ACC112 (cell line): ENCODE data around the gene RAB4A.
"Not testable (repeated sequence)": the region's sequence is repeated elsewhere in the genome, so short reads cannot be mapped to it uniquely, and the experiment has no call there.

Source experiments
- H2AFZ ChIP-seq: fragments of 200-600 bp; sonication (generic); one replicate; pipeline ENCODE4 v1.6.0; 2017; ENCODE audit warnings: antibody characterized with exemption, low read length; ENCODE audit not compliant: unreplicated experiment
- H3K27ac ChIP-seq: fragments of 200-600 bp; sonication (generic); 2 replicates; pipeline ENCODE4 v1.5.1; 2014; ENCODE audit warnings: low read depth, mild to moderate bottlenecking, antibody characterized with exemption, low read length, moderate library complexity
- H3K27me3 ChIP-seq: fragments of 200-600 bp; sonication (generic); 2 replicates; pipeline ENCODE4 v1.6.1; 2014; ENCODE audit warnings: mild to moderate bottlenecking, antibody characterized with exemption, low read length, moderate library complexity, mixed read lengths; ENCODE audit not compliant: insufficient read depth
- H3K36me3 ChIP-seq: fragments of 200-600 bp; sonication (generic); 2 replicates; pipeline ENCODE4 v1.6.1; 2016; ENCODE audit warnings: mild to moderate bottlenecking, antibody characterized with exemption, low read length, moderate library complexity, mixed read lengths; ENCODE audit not compliant: insufficient read depth
- H3K4me1 ChIP-seq: fragments of 200-600 bp; sonication (generic); one replicate; pipeline ENCODE4 v1.6.1; 2016; ENCODE audit warnings: low read length, mixed read lengths; ENCODE audit not compliant: insufficient read depth, unreplicated experiment, control insufficient read depth
- H3K4me3 ChIP-seq: fragments of 200-600 bp; sonication (generic); 2 replicates; pipeline ENCODE4 v1.5.1; 2014; ENCODE audit warnings: mild to moderate bottlenecking, low read depth, low read length
- H3K79me2 ChIP-seq: fragments of 200-600 bp; sonication (generic); one replicate; pipeline ENCODE4 v1.6.0; 2016; ENCODE audit warnings: low read length; ENCODE audit not compliant: control insufficient read depth, unreplicated experiment, insufficient read depth

The RAB4A gene

DNA sequence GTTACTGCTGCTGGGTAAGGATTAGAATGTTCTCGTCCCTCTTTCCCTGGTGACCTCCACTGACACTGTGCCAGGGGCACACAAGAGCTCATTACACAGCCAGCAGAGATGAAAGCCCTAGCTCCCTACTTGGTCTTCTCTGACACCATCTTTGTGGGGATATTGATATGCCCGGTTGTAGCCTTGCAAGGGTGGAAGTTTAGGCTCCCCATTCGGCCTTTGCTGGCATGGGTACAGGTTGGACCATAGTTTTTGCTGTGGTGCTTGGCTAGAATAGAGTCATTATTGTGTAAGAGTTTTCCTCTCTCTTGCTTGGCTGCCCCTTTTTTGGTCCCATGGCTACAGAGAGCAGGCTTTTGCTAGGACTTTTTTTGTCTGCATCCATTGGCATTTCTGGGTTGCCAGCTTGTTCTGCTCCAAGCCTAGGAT lies 12.3 kb downstream of the RAB4A start:
- no peak overlapping the region for H3K4me3 ChIP-seq
- no peak overlapping the region for H2AFZ ChIP-seq

DNA sequence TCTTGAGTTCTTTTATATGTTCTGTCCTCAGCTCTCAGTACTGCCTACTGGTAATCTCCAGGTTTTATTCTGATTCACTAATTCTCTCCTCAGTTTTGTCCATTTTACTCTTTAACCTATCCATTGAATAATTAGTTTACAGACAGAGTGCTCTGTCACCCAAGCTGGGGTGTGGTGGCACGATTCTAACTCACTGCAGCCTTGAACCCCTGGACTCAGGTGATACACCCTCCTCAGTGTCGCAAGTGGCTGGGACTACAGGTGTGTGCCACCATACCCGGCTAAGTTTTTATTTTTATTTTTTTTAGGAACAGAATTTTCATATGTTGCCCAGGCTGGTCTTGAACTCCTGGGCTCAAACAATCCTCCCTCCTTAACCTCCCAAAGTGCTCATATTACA lies 14.0 kb downstream of the RAB4A start:
- H3K27ac ChIP-seq: no peak overlapping the region
- H3K36me3 ChIP-seq: peaks cover 4% of the 10 kb centered on the region; the same call in 1 of the 2 replicates
- H3K4me3 ChIP-seq: no peak overlapping the region
- no peaks in the 10 kb centered on the region for H3K27me3 ChIP-seq
- H2AFZ ChIP-seq: no peak overlapping the region
- no peaks in the 10 kb centered on the region for H3K4me1 ChIP-seq
- peaks cover 45% of the 10 kb centered on the region for H3K79me2 ChIP-seq

More for the DNA sequence above, 12.3 kb downstream of the RAB4A start:
- H3K79me2 ChIP-seq: peaks cover 62% of the 10 kb centered on the region
- no peaks in the 10 kb centered on the region for H3K4me1 ChIP-seq
- H3K27me3 ChIP-seq: no peaks in the 10 kb centered on the region
- no peaks in the 10 kb centered on the region; the same call in 1 of the 2 replicates for H3K36me3 ChIP-seq
- H3K27ac ChIP-seq: no peak overlapping the region

DNA sequence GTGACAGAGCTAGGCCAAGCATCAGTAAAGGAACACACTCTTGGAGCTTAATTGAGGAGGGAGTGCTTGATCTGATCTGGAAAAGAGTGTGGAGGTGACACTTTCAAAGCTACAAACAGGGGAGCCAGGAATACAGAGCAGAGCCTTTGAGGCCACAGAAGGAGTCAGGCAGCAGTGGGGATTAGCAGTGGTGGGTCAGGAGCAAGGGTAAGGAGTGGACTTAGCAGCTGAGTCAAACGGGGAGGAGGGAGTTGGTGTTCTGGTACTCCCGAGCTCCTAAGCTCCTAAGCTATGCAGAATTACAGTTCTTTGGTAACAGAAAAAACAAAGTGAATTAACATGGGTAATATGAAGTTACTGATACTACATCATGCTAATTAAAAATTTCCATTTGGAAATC lies 14.5 kb downstream of the RAB4A start:
- Histone ChIP-seq H2AFZ (no peak overlapping the region), H3K27ac (no peak overlapping the region), H3K36me3 (peaks cover 4% of the 10 kb centered on the region; the same call in 1 of the 2 replicates), H3K27me3 (no peaks in the 10 kb centered on the region), H3K79me2 (peaks cover 40% of the 10 kb centered on the region), H3K4me1 (no peaks in the 10 kb centered on the region), H3K4me3 (no peak overlapping the region)

DNA sequence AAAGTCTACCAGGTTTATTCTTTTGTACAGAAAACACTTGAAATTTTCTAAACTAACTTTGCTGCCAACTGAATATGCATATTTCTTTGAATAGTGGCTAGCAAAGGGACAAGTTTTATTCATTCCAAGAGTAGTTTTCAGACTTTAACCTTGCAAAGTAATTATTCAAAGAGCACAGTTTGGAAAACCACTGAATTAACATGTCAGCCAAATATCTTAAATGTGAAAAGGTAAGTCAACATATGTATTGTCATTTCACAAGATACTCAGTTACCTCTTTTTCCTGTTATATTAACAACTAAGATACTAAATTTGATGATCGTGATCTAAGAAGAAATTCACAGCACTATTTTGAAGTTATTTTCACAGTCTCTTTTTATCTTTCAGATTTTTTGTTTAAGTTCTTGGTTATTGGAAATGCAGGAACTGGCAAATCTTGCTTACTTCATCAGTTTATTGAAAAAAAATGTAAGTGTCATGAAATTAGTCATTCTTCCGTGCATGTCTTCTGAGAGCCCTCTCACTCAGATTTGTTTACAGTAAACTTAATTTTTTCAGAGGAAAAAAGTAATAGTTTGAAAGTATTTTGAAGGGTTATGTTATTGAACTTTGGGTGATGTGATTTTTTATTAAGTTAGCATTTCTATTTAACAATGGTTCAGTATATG lies 15.3 kb downstream of the RAB4A start:
- peaks cover 32% of the 10 kb centered on the region for H3K79me2 ChIP-seq
- no peak overlapping the region for H2AFZ ChIP-seq
- no peaks in the 10 kb centered on the region for H3K4me1 ChIP-seq
- H3K36me3 ChIP-seq: peaks cover 9% of the 10 kb centered on the region; the same call in 1 of the 2 replicates
- no peak overlapping the region for H3K27ac ChIP-seq
- no peak overlapping the region for H3K4me3 ChIP-seq
- no peaks in the 10 kb centered on the region for H3K27me3 ChIP-seq

DNA sequence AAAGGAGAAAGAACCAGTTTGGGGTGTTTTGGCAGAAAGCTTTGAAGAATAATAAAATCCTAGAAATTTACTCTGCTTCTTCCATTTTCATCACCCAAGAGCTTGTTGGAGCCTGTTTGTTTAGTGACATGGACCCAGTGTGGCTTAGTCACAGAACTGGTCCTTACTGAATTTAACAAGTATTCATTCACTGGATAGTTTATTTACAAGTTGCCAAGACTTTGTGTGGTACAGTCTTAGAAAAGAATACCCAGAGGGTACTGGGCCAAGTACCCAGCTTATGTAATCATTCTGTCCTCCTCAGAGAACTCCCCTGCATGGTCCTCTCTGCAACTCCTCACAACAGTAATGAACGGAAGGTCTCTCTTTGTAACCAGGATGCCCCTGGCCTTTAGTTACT lies 16.4 kb downstream of the RAB4A start:
- Histone ChIP-seq H2AFZ (no peak overlapping the region), H3K36me3 (peaks cover 13% of the 10 kb centered on the region; the same call in 1 of the 2 replicates), H3K79me2 (peaks cover 24% of the 10 kb centered on the region), H3K4me3 (no peak overlapping the region), H3K27me3 (no peaks in the 10 kb centered on the region), H3K4me1 (no peaks in the 10 kb centered on the region), H3K27ac (no peak overlapping the region)

DNA sequence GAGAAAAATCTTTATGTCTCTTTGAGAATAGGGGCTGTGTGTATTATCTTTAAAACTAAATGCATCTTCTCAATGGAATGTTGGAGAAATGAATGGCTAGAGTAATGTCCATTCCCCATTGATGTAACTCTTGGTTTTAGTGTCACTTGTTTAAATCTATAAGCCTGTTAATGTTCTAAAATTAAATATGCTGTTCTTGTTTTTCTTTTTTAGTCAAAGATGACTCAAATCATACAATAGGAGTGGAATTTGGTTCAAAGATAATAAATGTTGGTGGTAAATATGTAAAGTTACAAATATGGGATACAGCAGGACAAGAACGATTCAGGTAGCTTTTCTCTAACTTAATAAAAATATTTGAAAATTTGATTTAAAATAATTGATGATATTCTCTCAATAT lies 17.6 kb downstream of the RAB4A start:
- Histone ChIP-seq H3K79me2 (peaks cover 19% of the 10 kb centered on the region), H3K27me3 (no peaks in the 10 kb centered on the region), H3K27ac (no peak overlapping the region), H3K4me3 (no peak overlapping the region), H3K36me3 (peaks cover 13% of the 10 kb centered on the region; the same call in 1 of the 2 replicates), H3K4me1 (no peaks in the 10 kb centered on the region), H2AFZ (no peak overlapping the region)

DNA sequence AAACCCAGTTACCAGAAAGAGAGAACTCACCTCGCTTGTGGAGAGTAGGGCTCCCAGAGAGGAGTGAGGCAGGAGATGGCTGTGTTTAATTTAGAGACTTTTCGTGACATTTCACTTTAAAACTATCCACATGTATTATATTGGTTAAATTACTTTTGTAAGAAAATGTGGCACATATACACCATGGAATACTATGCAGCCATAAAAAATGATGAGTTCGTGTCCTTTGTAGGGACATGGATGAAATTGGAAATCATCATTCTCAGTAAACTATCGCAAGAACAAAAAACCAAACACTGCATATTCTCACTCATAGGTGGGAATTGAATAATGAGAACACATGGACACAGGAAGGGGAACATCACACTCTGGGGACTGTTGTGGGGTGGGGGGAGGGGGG lies 20.8 kb downstream of the RAB4A start:
- peaks cover 13% of the 10 kb centered on the region; the same call in 1 of the 2 replicates for H3K36me3 ChIP-seq
- H2AFZ ChIP-seq: not testable (repeated sequence)

DNA sequence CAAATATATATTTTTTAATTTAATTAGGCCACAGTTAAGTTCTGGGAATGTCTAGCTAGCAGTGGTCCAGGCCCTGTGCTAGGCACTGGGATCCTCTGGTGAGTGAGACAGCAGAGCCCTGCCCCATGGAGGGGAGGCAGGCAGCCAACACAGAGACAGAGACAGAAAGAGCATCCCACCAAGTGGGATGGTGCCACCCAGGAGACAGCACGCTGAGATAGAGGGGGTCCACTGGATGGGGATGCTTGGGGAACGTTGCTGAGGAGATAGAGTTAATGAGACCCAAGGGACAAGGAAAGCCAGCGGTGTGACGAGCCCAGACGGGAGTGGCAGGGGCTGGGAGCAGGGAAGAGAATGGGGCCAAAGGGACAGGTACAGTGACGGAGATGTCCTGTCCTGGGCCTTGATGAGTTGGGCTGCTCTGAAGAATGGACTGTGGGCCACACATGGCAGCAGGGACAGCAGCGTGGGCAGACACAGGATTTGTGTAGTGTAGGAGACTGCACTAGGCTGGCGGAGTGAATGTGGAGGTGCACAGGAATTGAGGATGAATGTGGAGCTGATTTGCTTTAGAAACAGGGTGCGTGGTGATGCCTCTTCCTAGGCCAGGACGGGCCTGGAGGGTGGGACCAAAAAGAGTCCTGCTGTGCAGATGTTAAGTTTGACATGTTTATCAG lies 22.8 kb downstream of the RAB4A start:
- peaks cover 13% of the 10 kb centered on the region; the same call in 1 of the 2 replicates for H3K36me3 ChIP-seq
- no peaks in the 10 kb centered on the region for H3K27me3 ChIP-seq
- H3K4me3 ChIP-seq: no peak overlapping the region
- H2AFZ ChIP-seq: no peak overlapping the region
- H3K79me2 ChIP-seq: no peaks in the 10 kb centered on the region
- H3K4me1 ChIP-seq: peaks cover 5% of the 10 kb centered on the region
- H3K27ac ChIP-seq: no peak overlapping the region

More for the DNA sequence above, 20.8 kb downstream of the RAB4A start:
- not testable (repeated sequence) for H3K4me1 ChIP-seq, H3K4me3 ChIP-seq, H3K79me2 ChIP-seq, H3K27me3 ChIP-seq, H3K27ac ChIP-seq

DNA sequence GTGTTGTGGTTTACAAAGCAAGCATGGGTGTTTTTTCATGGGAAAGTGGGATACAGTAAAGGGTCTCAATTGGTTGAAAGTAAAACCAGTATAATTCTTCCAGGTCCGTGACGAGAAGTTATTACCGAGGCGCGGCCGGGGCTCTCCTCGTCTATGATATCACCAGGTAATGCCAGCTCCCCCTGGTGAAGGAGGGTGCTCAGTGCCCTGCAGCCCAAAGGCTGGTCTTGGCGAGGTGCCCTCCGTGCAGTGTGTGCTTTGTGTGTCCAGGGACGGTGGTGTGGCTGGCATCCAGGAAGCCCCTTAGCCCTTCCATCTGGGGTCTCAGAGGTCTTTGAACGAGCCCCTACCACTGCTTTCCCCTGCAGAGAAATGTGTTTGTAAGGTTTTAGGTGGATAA lies 24.8 kb downstream of the RAB4A start:
- H3K79me2 ChIP-seq: no peaks in the 10 kb centered on the region
- no peak overlapping the region for H3K27ac ChIP-seq
- peaks cover 5% of the 10 kb centered on the region for H3K4me1 ChIP-seq
- no peak overlapping the region for H3K4me3 ChIP-seq
- H3K27me3 ChIP-seq: no peaks in the 10 kb centered on the region
- H2AFZ ChIP-seq: no peak overlapping the region
- peaks cover 18% of the 10 kb centered on the region; the same call in 1 of the 2 replicates for H3K36me3 ChIP-seq

DNA sequence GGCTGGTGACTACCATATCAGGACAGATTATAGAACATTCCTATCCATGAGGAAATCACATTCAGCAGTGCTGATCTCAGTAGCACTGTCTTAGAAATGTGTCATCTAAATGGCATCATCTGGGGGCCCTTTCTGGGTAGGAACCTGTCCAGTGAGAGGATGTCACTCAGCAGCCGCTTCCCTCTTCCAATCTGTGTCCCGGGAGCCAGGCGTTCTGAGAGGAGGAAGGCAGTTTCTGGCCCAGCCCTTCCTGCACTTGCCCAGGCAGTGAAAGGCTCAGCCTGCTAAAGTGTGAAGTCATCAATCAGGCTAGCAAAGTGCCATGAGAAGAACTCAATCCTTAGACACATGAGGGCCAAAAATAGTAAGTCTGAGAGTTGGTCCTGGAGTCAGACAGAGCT lies 25.6 kb downstream of the RAB4A start:
- H2AFZ ChIP-seq: no peak overlapping the region
- H3K36me3 ChIP-seq: peaks cover 10% of the 10 kb centered on the region; the same call in 1 of the 2 replicates
- H3K27ac ChIP-seq: no peak overlapping the region
- H3K79me2 ChIP-seq: no peaks in the 10 kb centered on the region
- H3K27me3 ChIP-seq: no peaks in the 10 kb centered on the region
- peaks cover 5% of the 10 kb centered on the region for H3K4me1 ChIP-seq
- H3K4me3 ChIP-seq: no peak overlapping the region

DNA sequence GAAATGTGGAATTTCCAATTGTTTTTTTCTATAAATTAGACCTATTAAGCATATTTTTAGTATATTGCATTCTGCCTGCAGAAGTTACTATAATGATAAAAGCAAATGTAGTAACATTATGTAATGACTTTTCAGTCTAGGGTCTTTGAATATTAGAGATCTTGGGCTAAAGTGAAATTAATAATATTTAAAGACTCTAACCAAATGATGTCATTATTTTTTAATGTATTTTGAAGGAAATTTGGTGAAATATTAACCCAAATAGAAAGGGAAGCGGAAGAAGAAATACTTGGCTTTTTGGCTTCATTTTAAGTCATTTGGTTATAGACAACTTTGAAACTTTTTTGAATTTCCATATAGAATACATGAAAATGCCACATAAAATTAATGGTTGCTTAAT lies 26.8 kb downstream of the RAB4A start:
- no peak overlapping the region for H3K4me3 ChIP-seq
- no peak overlapping the region for H3K27ac ChIP-seq
- peaks cover 9% of the 10 kb centered on the region; the same call in 1 of the 2 replicates for H3K36me3 ChIP-seq
- peaks cover 5% of the 10 kb centered on the region for H3K4me1 ChIP-seq
- H3K27me3 ChIP-seq: no peaks in the 10 kb centered on the region
- no peak overlapping the region for H2AFZ ChIP-seq
- no peaks in the 10 kb centered on the region for H3K79me2 ChIP-seq
